Lower lobe of right lung (tissue), 2 donors: ENCODE data around the gene TFPI2. TPM values are rescaled to one million over a fixed set of nuclear protein-coding genes. Genes with fewer than 3 reads are reported as not detected.
"Not testable (repeated sequence)": the region's sequence is repeated elsewhere in the genome, so short reads cannot be mapped to it uniquely, and the experiment has no call there.

Experiments
- ATAC-seq, 2 donors: fragments of 200-7000 bp; cut with Tn5 transposase; one replicate each; pipeline ENCODE4 v1.9.1; 2020 to 2022; ENCODE audit warnings: mild to moderate bottlenecking in 2 of 2, moderate library complexity in 2 of 2
- DNase-seq: peaks from one replicate; pipeline ENCODE4 v3.0.0-alpha.2; 2020
- H3K27ac ChIP-seq: fragments of 200-600 bp; one replicate; pipeline ENCODE4 v1.8.0; 2022
- H3K27me3 ChIP-seq: fragments of 200-600 bp; one replicate; pipeline ENCODE4 v1.8.0; 2022; ENCODE audit warnings: low read depth
- H3K36me3 ChIP-seq: fragments of 200-600 bp; one replicate; pipeline ENCODE4 v1.8.0; 2022; ENCODE audit warnings: mild to moderate bottlenecking
- H3K4me1 ChIP-seq: fragments of 200-600 bp; one replicate; pipeline ENCODE4 v1.8.0; 2022
- H3K4me3 ChIP-seq: fragments of 200-600 bp; one replicate; pipeline ENCODE4 v1.8.0; 2022; ENCODE audit warnings: mild to moderate bottlenecking
- H3K9me3 ChIP-seq: fragments of 200-600 bp; one replicate; pipeline ENCODE4 v1.8.0; 2022
- intact Hi-C: fragments of 100-400 bp; cut with DNase I; formaldehyde crosslinking; loops from one replicate; pipeline ENCODE4 v1.11.0; 2022
- total RNA-seq: library from RNA; stranded (reverse); fragmentation: NEBNext Ultra II Directional; extraction: Animal tissue kit (Norgen Biotek cat#: 25700); gene quantifications from one replicate; pipeline ENCODE4 v1.2.1, GENCODE V29; 2021
- TF ChIP-seq, protein P1 (sequence below): fragments of 200-600 bp; IDR thresholded peaks from one replicate; pipeline ENCODE4 v1.8.0; 2022; ENCODE audit warnings: antibody characterized with exemption, mild to moderate bottlenecking
- donor health status: DM: no; HTN: yes; CAD: no; lungs with severe emphysema.

Gene TFPI2
- total RNA-seq, 1 donor from 2014 or later = 1.9 TPM

DNA sequence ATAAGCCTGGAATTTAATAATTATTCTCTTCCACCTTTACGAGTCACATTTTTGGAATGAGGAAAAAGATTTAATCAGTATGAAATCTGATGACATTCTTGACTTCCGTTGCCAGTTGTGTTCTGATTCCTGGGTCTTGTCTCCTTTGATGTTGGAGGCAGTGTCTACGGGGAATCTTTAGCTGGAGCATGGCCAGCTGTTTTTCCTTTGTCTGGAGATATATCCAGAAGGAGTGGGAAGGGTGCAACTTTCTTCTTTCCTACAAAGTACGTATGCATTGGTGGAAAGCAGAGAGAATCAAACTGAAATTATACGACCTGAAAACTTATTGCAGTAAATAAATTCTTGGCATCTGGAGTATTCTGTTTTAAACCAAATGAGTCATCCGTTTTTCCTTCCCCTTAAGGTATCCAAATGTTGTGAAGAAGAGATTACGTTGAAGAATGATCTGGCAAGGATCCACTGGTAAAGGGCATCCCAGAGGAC, 24.1 kb upstream of the TFPI2 start:
- Histone ChIP-seq H3K4me1 (peaks cover 4% of the 10 kb centered on the region), H3K27me3 (no peaks in the 10 kb centered on the region), H3K27ac (peak overlapping the region; percentile 27), H3K9me3 (no peaks in the 10 kb centered on the region), H3K36me3 (no peaks in the 10 kb centered on the region), H3K4me3 (no peak overlapping the region)
- intact Hi-C loops = no loop called here
- ATAC-seq (no peak), DNase-seq (no peak)
- TF ChIP-seq, protein P1, sequence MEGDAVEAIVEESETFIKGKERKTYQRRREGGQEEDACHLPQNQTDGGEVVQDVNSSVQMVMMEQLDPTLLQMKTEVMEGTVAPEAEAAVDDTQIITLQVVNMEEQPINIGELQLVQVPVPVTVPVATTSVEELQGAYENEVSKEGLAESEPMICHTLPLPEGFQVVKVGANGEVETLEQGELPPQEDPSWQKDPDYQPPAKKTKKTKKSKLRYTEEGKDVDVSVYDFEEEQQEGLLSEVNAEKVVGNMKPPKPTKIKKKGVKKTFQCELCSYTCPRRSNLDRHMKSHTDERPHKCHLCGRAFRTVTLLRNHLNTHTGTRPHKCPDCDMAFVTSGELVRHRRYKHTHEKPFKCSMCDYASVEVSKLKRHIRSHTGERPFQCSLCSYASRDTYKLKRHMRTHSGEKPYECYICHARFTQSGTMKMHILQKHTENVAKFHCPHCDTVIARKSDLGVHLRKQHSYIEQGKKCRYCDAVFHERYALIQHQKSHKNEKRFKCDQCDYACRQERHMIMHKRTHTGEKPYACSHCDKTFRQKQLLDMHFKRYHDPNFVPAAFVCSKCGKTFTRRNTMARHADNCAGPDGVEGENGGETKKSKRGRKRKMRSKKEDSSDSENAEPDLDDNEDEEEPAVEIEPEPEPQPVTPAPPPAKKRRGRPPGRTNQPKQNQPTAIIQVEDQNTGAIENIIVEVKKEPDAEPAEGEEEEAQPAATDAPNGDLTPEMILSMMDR = no peak

GRCh38 chr7:93913197-93913596, 22.6 kb upstream of the TFPI2 start:
- H3K9me3 ChIP-seq = no peaks in the 10 kb centered on the region
- H3K27me3 ChIP-seq = no peaks in the 10 kb centered on the region
- ATAC-seq = no peak
- no peak overlapping the region for H3K4me3 ChIP-seq
- no peak overlapping the region for H3K27ac ChIP-seq
- intact Hi-C loops = no loop called here
- DNase-seq = no peak
- TF ChIP-seq, protein P1 = no peak
- peaks cover 4% of the 10 kb centered on the region for H3K4me1 ChIP-seq
- no peaks in the 10 kb centered on the region for H3K36me3 ChIP-seq

DNA sequence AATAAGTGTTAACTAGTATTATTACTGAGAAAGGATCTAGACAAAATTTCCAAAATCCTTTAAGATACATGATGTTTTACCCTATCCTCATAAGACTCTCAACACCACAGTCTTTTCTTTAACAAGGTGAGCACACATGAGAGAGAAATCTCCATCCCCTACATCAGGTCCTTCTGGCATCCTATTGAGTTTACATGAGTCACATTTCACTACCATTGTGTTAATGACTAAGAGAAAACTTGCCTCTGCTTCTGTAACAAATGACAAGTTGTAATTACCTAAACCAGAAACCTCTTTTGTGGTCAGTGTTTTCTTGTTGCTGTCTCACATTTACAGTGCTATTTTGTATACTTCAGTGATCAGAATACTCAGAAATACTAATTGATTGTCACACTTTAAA, 21.1 kb upstream of the TFPI2 start:
- H3K27ac ChIP-seq, H3K9me3 ChIP-seq, DNase-seq, H3K36me3 ChIP-seq, H3K27me3 ChIP-seq, H3K4me3 ChIP-seq, H3K4me1 ChIP-seq, intact Hi-C loops, ATAC-seq: not testable (repeated sequence)

- H3K27me3 ChIP-seq, H3K36me3 ChIP-seq, ATAC-seq, H3K4me1 ChIP-seq, H3K4me3 ChIP-seq, intact Hi-C loops, H3K9me3 ChIP-seq, H3K27ac ChIP-seq, DNase-seq: not testable (repeated sequence)
Measured at GRCh38 chr7:93911242-93911641, 20.7 kb upstream of the TFPI2 start.

- Histone ChIP-seq H3K27me3 (no peaks in the 10 kb centered on the region), H3K27ac (no peak overlapping the region), H3K4me3 (no peak overlapping the region), H3K36me3 (no peaks in the 10 kb centered on the region), H3K9me3 (no peaks in the 10 kb centered on the region), H3K4me1 (peaks cover 4% of the 10 kb centered on the region)
- ATAC-seq = peak in 1 of 2 donors; percentile 29
- DNase-seq = no peak
- intact Hi-C loops = no loop called here
- TF ChIP-seq, protein P1 = no peak
Measured at GRCh38 chr7:93910076-93910994, 19.8 kb upstream of the TFPI2 start.

GRCh38 chr7:93906267-93906666, 15.7 kb upstream of the TFPI2 start, which contains the start of gene GNGT1:
Gene GNGT1 (plus strand): TSS chr7:93906567. CDS start chr7:93906747, 180 bp downstream.
- Histone ChIP-seq H3K4me1 (peaks cover 4% of the 10 kb centered on the region), H3K27ac (no peak within 1 kb of the TSS), H3K27me3 (no peaks in the 10 kb centered on the region), H3K9me3 (no peaks in the 10 kb centered on the region), H3K4me3 (no peak within 1 kb of the TSS), H3K36me3 (no peaks in the 10 kb centered on the region)
- no peak for ATAC-seq
- TF ChIP-seq, protein P1 = no peak
- DNase-seq = no peak
- intact Hi-C loops = loop anchor here (10.0 kb wide), 1 partner anchor 179 kb away; no protein-coding TSS in a partner anchor
